HG02588 (cell line): ENCODE measurements around the gene SMIM24.
"Not testable (repeated sequence)": the region's sequence is repeated elsewhere in the genome, so short reads cannot be mapped to it uniquely, and the experiment has no call there.

Experiments
- ATAC-seq: cut with Tn5 transposase; IDR thresholded peaks from one replicate; pipeline ENCODE4 v1.9.1; 2021; ENCODE audit warnings: mild to moderate bottlenecking, moderate library complexity; ENCODE audit not compliant: unreplicated experiment

SMIM24 gene

DNA sequence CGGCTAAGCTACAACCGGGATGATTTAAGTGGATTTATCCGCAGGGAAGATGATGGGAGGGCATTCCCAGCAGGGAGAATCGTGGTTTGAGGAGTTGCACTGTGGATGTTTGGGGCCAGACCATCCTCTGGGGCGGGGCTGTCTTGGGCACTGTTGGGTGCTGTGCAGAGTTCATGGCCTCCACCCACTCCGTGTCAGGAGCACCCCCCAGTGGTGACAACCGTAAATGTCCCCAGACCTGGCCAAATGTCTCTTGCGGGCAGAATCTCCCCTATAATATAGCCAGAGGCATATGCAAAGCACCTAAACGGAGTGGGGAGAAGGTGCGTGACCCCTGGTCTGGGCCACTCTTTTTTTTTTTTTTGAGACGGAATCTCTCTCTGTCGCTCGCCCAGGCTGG lies 40.2 kb downstream of the SMIM24 start:
- ATAC-seq = no peak

DNA sequence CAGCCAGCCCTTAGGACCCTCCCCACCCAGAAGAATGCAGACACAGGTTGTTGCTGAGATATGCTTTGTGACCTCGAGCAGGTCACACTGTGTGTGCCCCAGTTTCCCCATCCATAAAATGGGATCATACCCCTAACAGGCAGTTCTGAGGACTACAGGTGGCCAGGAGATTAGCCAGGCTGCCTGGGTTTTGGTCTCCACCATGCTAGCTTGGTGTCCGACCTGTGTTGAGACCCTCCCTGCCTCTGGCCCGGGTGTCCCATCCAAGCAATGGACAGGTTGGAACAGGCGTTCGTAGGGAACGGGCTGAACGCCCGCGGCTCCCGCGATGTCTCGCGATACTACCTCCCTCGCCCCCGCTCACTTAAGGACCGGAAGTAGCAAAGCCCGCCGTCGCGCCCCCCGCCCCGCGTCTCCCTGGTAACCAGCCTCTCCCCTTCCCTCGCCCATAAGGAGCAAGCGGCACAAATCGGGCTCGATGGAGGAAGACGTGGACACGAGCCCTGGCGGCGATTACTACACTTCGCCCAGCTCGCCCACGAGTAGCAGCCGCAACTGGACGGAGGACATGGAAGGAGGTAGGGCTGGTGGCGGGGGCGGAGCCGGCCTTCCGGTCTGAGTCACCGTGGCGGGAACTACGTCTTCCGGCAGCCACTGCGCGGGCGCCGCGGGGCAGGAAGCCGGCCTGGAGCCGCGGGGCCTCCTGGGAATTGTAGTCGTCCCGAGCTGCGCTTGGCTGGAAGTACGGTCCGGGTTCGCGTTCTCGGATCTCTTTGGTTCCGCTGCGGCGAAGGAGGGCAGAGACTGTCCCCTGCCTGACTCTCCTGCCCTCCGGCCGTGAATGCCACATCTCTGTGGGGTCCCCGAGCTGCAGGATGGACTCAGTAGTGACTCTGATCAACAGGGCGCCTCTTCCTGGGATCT lies 45.4 kb downstream of the SMIM24 start:
- peak; percentile 86 for ATAC-seq

DNA sequence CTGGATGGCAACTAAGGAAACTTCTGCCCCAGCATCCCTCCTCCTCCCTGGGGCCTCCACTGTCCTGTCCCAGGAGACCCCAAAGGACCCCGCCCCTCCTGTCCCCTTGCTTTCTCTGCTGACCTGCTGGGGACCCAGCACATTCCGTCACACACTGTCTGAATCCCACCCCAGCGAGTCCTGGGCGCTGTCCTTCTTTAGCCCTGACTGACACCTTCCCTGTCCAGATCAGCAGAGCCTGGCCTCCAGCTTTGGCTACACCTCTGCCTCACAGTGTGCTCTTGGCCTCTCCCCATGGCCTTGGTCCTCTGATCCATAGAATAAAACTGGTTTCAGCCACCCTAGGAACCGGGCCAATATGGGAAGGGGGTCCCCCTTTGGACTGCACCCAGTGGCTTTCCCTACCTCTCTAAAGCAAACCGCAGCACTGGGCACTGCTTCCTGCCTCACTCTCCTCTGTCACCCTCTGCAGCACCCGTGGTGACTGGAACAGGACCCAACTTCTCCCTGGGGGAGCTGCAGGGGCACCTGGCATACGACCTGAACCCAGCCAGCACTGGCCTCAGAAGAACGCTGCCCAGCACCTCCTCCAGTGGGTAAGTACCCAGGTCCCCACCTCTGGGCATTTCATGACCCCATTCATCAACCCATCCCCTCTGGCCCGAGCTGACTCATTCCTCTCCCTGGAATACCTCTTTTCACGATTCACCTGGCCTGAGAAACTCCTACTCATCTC lies 46.4 kb downstream of the SMIM24 start:
- ATAC-seq = no peak

DNA sequence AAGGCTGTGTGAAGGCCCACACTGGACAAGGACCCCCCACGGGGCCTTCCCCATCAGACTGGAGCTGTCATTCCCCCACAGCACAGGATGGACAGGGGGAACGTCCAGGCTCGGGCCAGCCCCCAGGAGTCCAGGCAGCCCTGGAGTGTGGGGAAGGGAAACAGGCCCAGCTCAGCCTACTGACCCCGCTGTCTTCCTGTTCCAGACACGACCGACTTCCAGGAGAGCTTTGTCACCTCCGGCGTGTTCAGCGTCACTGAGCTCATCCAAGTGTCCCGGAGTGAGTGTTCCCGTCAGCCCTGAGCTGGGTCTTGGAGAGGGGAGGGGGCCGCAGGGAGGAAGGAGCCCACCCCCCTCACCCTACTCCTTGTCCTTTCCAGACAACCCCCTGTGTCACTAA lies 47.0 kb downstream of the SMIM24 start:
- no peak for ATAC-seq

DNA sequence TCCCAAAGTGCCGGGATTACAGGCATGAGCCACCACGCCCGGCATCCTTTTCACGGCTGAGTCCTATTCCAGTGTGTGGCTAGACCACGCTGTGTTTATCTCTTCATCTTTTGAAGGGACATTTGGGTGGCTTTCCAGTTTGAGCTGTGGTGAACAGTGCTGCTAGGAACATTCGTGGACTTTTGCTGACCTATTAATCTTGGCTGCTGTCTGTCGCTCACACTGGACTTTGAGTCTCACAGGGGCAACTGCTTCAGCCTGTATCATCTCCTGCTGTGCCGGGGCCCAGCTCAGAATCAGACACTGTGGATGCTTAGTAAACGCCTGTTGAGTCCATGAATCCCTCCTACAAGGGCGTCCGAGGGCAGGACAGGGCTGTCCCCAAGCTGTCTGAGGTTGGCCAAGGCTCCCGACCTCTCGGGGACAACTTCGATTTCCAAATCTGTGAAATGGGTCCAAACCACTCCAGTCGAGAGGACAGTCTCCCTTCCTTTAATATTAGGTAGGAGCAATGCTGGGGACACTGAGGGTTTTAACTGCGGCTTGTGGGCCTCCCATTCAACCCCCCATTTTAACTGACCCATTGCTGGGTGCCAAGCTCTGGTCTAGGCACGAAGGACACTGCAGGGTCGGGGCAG lies 48.4 kb downstream of the SMIM24 start:
- ATAC-seq = no peak

DNA sequence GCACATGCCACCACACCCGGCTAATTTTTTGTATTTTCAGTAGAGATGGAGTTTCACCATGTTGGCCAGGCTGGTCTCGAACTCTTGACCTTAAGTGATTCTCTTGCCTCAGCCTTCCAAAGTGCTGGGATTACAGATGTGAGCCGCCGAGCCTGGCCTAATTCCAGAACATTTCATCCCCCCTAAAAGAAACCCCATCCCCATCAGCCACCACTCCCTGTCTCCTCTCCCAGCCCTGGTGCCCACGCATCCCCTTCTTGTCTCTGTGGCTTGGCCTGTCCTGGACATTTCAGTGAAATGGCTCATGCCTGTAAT lies 50.0 kb downstream of the SMIM24 start:
- ATAC-seq = not testable (repeated sequence)

DNA sequence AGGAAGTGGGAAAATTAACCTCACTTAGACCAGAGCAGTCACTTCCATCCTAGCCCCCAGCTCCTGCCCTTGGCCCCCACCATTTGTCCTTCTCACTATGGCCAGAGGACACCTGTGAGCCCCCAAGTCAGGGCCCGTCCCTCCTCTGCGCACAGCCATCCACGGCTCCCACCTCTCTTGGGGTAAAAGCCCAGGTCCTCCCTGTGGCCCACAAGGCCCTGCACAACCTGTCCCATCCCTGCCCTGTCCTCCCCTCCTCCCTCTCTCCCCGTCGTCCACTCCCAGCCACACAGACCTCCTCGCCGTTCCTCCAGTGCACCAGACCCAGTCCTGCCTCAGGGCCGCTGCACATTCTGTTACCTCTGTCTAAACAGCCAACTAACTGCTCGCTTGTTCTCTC lies 53.9 kb downstream of the SMIM24 start:
- no peak for ATAC-seq
